GM12892 (cell line): ENCODE measurements around the gene TTLL11.

Source experiments
- DNase-seq: peaks from one replicate; pipeline ENCODE4 v3.0.0; 2011; ENCODE audit not compliant: insufficient read length
- FAIRE-seq: peaks from 2 replicates; lab custom pipeline; 2011; peaks lifted over from hg19 to GRCh38; lab: Jason Lieb, UNC
- POLR2A ChIP-seq: IDR thresholded peaks from 2 replicates; pipeline ENCODE4 v1.6.1; 2011; ENCODE audit warnings: low read depth, low read length, control low read depth
- POLR2AphosphoS5 ChIP-seq: IDR thresholded peaks from 2 replicates; pipeline ENCODE4 v1.6.1; 2011; ENCODE audit warnings: low read depth, low read length, control low read depth
- TAF1 ChIP-seq: IDR thresholded peaks from 2 replicates; pipeline ENCODE4 v1.6.1; 2011; ENCODE audit warnings: low read depth, mild to moderate bottlenecking, control low read depth, low read length, borderline replicate concordance

The TTLL11 gene

DNA sequence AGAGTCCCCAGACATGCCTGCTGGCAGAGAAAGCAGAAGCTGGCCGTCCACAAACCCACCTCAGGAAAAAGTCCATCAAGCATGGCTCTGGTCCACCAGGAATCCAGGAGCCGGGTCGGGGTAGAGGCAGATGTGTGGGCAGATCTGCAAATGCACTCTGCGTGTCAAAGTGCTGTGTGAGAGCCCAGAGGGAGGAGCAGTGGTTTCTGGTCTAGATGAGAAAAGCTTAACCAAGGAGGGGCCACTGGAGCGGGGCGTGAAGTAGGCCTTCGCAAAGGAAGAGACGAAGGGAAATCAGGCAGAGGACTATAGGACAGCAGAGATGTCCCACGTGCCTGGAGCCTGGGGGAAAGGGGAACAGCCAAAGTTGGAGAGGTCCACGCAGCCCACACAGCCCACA lies 40.0 kb downstream of the TTLL11 start:
- DNase-seq (no peak), FAIRE-seq (no peak)
- TF ChIP-seq POLR2A (no peak), TAF1 (no peak), POLR2AphosphoS5 (no peak)

DNA sequence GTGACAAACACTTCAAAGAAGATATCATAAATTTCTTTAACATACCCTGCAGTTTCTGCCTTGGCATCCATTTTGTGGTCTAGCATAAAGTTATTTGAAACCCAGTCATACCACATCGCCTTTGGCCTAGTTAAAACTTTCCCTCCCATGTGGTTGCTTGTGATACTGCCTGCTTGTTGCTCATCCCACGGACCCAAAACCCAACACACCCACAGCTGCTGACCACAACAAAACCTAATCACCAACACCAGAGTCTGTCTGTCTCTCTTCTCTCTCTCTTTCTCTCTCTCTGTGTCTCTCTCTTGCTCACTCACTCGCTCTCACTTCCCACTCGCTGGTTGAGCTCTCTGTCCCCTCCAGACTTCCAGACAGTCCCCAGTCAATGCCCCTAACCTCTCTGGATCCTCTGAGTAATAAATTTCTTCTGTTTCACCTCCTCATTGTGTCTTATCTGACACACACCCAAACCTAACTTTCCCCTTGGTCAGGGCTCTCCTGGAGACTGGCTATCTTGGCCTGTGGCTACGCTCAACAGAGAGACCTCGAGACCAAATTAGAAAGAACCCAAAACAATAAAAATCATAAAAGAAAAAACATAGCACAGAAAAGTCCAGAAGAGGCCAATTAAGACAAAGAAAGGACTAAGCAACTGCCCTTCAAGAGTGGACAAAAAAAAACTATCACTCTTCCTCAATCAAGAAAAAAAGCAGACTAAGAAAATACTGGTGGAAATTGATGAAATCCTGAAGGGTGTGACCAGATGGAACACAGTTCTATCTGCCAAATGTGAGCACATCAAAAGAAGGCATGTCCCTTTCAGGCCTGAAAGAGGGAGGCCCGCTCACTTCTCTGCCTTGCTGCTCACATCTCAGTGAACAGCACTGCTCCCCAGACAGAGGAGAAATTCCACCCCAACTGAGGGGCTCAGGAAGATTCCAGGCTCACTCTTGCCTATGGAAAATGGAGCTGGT lies 41.5 kb downstream of the TTLL11 start:
- DNase-seq (no peak), FAIRE-seq (no peak)
- no peak for TF ChIP-seq POLR2AphosphoS5
- TF ChIP-seq POLR2A: no peak
- TF ChIP-seq TAF1: no peak

DNA sequence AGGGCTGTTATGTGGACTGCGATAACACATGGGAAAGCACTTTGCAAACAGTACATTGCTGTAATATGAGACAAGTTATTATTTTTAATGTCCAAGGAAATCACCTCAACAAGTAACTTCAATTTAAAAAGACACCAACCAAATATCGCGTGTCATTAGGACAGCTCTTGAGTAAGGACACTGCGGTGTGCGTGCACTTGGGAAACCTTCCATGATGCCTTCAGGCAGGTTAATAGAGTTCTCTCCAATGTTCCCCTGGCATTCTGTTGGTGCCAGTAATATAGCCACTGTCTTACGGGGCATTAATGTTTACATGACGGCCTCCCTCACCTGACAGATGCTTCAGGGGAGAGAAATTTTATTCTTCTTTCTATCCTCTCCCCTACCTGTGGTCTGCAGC lies 42.9 kb downstream of the TTLL11 start:
- DNase-seq (no peak), FAIRE-seq (no peak)
- TF ChIP-seq POLR2A (no peak), POLR2AphosphoS5 (no peak), TAF1 (no peak)

DNA sequence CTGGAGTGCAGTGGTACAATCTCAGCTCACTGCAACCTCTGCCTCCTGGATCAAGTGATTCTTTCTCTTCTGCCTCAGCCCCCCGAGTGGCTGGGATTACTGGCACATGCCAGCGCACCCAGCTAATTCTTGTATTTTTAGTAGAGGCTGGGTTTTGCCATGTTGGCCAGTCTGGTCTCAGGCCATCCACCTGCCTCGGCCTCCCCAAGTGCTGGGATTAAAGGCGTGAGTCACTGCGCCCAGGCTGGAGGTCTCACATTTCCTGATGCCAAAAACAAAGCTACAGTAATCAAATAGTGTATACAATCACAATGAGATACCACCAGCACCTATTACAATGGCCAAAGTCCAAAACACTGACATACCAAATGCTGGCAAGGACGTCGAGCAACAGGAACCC lies 51.1 kb downstream of the TTLL11 start:
- TF ChIP-seq TAF1 (no peak), POLR2A (no peak), POLR2AphosphoS5 (no peak)
- DNase-seq (no peak), FAIRE-seq (no peak)

DNA sequence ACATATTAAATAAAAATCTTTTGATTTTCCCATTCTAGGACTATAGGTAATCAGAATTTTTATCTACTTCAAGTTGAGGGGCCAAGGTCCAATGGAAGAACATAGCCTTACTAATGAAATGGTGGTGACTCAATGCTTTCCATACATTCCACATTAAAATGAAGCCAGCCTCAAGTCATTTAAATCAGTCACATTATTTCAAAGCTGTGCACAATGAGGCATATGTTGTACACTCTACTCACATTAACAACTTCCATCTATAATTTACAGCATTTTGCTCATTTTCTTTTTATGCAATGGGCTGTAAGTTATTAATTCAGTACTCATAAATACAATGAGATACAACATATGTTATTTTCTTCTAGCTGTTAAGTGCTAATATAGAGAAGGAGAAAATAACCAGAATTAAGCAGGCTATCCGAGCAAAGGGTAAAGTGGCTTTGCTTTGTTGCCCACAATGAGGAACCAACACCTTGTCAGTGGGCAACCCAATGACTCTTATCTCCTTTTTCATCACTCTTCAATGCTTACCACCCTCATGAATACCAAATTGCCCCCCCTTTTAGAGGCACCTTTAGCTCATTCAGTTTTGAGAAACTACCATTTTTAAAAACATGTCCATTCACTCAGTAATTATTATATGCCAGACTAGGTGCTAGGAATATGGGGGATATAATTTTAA lies 52.4 kb downstream of the TTLL11 start:
- FAIRE-seq: no peak
- DNase-seq: no peak
- TF ChIP-seq TAF1: no peak
- TF ChIP-seq POLR2AphosphoS5: no peak
- TF ChIP-seq POLR2A: no peak

DNA sequence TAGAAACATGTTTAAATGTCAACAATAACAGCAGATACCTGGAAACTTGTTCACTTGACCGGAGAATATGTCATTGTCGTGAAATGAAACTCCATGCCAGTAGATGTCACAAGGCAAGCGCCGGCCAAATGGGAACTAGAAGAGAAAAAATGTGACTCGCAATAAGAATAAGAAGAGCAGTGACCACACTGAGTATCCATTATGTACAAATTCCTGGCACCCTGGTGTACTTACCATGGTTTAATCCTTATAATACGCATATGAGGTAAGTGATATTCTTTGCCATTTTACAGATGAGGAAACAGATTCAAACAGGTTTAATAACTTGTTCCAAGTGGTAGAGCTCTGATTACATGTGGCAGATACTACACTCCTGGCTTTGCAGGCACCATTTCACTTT lies 53.9 kb downstream of the TTLL11 start:
- no peak for TF ChIP-seq POLR2A
- no peak for DNase-seq
- no peak for FAIRE-seq

DNA sequence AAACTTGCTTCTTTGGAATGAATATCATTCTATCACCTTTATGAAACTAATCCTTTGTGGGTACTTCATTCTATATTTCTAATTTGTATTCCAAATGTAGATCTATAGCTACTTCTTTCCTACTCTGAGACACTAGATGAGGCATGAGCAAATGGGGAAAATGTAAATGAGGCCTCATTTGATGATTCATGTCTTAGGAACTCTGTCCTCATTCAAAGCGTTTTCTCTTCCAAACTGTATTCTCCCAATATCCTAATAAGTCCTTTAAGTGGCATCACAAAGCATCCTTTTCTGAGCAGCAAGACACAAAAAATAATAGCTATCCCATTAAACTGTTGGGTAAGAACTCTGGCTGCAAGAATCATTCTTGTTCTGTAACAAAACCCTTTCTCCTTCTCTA lies 56.1 kb downstream of the TTLL11 start:
- DNase-seq (no peak), FAIRE-seq (no peak)
- TF ChIP-seq TAF1: no peak
- no peak for TF ChIP-seq POLR2AphosphoS5
- TF ChIP-seq POLR2A: no peak

DNA sequence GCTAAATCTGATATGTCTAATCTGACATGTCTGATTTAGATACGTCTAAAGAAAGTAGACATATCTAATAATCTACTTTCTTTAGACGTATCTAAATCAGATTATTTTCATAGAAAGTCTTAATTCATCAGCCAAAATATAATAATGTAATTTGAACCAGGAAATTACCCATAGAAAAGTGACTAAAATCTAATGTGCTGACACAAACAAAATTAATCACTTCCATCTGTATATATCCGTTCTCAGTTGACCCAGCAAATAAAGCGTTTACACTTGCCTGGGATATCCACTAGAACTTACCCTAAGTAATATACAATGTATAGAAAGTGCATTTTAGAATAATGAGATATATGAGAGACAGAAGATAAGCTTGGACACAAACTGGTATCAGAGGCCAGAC lies 56.7 kb downstream of the TTLL11 start:
- no peak for FAIRE-seq
- no peak for TF ChIP-seq POLR2A
- TF ChIP-seq TAF1: no peak
- no peak for TF ChIP-seq POLR2AphosphoS5
- no peak for DNase-seq

DNA sequence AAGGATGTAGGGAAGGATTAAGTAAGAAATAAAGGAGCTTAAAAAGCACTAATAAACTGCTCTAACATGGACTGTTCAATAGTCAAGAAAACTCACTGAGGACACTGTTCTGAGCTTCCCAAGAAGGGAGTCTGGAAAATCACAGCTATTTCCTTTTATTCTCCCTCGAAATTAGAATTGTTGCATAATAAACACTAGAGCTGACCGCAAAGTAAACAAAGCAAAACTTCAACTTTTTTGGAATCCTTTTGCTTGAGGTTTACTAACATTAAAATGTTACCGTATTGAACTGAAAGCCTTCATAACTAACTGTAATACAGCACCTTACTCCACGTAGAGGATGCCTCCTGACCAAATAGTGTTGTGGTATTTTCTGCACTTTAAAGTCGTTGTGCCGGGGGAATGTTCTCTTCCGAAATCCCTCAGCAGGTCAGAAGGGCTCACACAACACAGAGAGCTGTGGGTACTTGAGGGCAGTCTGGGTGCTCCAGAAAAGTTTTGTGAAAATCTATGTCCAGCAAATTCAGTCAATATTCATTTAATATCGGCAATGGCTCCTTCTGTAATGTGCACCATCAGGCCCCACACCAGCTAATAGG lies 59.2 kb downstream of the TTLL11 start:
- FAIRE-seq: no peak
- TF ChIP-seq POLR2A (no peak), TAF1 (no peak), POLR2AphosphoS5 (no peak)

DNA sequence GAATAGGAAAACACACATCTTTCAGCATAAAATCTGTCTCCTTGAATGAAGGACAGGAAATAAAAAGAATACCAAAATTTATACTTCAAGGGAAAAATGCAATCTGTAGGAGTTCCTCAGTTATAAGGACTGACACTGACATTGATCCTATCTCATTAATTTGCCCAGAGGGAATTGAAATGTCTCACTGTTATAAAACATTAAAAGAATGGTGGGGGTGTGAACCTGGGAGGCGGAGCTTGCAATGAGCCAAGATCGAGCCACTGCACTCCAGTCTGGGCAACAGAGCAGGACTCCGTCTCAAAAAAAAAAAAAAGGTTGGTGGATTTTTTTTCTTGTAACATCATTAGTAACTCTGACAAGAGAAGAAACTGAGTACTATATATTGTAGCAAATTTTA lies 60.8 kb downstream of the TTLL11 start:
- FAIRE-seq (no peak), DNase-seq (no peak)
- TF ChIP-seq POLR2A (no peak), TAF1 (no peak), POLR2AphosphoS5 (no peak)

More for the DNA sequence above, 59.2 kb downstream of the TTLL11 start:
- no peak for DNase-seq

DNA sequence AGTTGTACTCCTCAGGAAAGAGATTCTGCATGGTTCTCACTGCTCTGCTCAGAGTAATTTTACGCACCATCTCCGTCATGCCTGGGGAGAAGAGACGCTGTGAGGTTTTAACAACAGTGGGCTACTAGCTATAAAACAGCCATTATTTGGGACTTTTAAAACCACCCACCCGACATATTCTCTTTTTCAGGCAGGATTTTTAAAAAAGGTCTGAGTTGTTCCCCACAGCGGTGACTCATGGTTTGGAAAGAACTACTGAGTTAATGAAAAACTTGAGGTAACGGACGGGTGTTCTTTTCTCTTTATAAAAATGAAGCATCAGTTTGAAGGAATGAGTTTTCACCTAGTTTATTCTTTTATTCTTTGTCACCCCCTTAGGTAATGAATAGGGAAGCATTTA lies 61.3 kb downstream of the TTLL11 start:
- no peak for FAIRE-seq
- DNase-seq: no peak
- TF ChIP-seq TAF1 (no peak), POLR2A (no peak), POLR2AphosphoS5 (no peak)

DNA sequence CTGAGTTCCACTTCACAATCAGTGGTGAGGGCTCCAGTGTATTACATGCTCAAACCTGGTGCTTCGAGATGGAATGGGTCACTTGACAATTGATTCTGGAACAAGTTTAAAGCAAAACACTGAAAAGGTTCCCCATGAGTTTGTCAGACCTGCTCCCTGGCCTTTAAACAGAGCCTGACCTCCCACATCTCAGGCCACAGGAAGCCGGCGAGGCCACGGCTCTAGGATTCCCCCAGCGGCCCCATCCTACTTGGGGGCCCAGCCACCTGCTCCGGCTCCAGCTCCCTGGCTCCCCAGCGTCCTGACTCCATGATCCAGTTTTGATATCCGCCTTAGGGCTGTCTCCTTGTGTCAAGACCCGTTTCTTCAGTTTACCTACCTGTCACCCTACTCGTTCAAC lies 62.0 kb downstream of the TTLL11 start:
- FAIRE-seq (no peak), DNase-seq (no peak)
- TF ChIP-seq POLR2AphosphoS5 (no peak), POLR2A (no peak), TAF1 (no peak)
